ENCODE measurements around the gene UNCX.

GRCh38 chr7:1285556-1286301, 53.1 kb downstream of the UNCX start:
- no peak for TF ChIP-seq CTCF (IDR thresholded peaks at IDR 0.05)
- TF ChIP-seq POLR2AphosphoS5 (IDR thresholded peaks at IDR 0.05), result no peak

Data from breast epithelium (tissue), 3 donors.